Fibroblast of lung (primary cell): ENCODE data around the gene ABCD1. TPM values are rescaled to one million over a fixed set of nuclear protein-coding genes. Genes with fewer than 3 reads are reported as not detected.

ENCODE experiments used
- DNase-seq, 2 donors: peaks; one replicate each; pipeline versions ENCODE4 v3.0.0 to v3.0.0-alpha.2; 2010; ENCODE audit warnings: low read depth in 2 of 2
- H2AFZ ChIP-seq: 2 replicates; pipeline ENCODE4 v1.5.1; 2012; ENCODE audit warnings: low read length, control low read depth, inconsistent platforms
- H3K27ac ChIP-seq: 2 replicates; pipeline ENCODE4 v1.5.1; 2011; ENCODE audit warnings: low read length, control low read depth; ENCODE audit not compliant: insufficient read depth
- H3K27me3 ChIP-seq: 2 replicates; pipeline ENCODE4 v1.5.1; 2011; ENCODE audit warnings: mild to moderate bottlenecking, low read length; ENCODE audit not compliant: control insufficient read depth, insufficient read depth
- H3K36me3 ChIP-seq: 2 replicates; pipeline ENCODE4 v1.5.1; 2011; ENCODE audit warnings: low read length; ENCODE audit not compliant: control insufficient read depth, insufficient read depth
- H3K4me1 ChIP-seq: 2 replicates; pipeline ENCODE4 v1.5.1; 2011; ENCODE audit warnings: low read length; ENCODE audit not compliant: control insufficient read depth, insufficient read depth; ENCODE audit errors: extremely low read depth
- H3K4me2 ChIP-seq: 2 replicates; pipeline ENCODE4 v1.5.1; 2011; ENCODE audit warnings: low read length, control low read depth; ENCODE audit not compliant: insufficient read depth; ENCODE audit errors: extremely low read depth
- H3K4me3 ChIP-seq, 4 experiments: fragments of 200-600 bp in 1 of 4; sonication (generic) in 1 of 4; replicated peaks in 1 of 4; 2 replicates each; pipeline ENCODE4 v1.5.1; 2011 to 2016; ENCODE audit warnings: low read length in 4 of 4, low read depth in 3 of 4, mild to moderate bottlenecking in 3 of 4, control low read depth in 2 of 4, inconsistent platforms in 1 of 4, mixed read lengths in 1 of 4; ENCODE audit not compliant: insufficient read depth in 1 of 4; ENCODE audit errors: control extremely low read depth in 1 of 4
- H3K79me2 ChIP-seq: 2 replicates; pipeline ENCODE4 v1.5.1; 2012; ENCODE audit warnings: mild to moderate bottlenecking, low read length, inconsistent platforms; ENCODE audit not compliant: control insufficient read depth, insufficient read depth
- H3K9ac ChIP-seq: 2 replicates; pipeline ENCODE4 v1.5.1; 2011; ENCODE audit warnings: mild to moderate bottlenecking, low read length, control low read depth; ENCODE audit not compliant: insufficient read depth
- H3K9me3 ChIP-seq: 2 replicates; pipeline ENCODE4 v1.5.1; 2012; ENCODE audit warnings: low read depth, low read length; ENCODE audit not compliant: control insufficient read depth, insufficient read depth
- H4K20me1 ChIP-seq: 2 replicates; pipeline ENCODE4 v1.5.1; 2011; ENCODE audit warnings: low read length; ENCODE audit not compliant: control insufficient read depth, insufficient read depth; ENCODE audit errors: extremely low read depth
- CTCF ChIP-seq, 2 donors: IDR thresholded peaks in 1 of 2; conservative IDR thresholded peaks in 1 of 2; 1 replicate in 1 of 2; 2 replicates in 1 of 2; pipeline ENCODE4 v1.5.1; 2011 to 2012; ENCODE audit warnings: low read length in 2 of 2, control low read depth in 1 of 2, inconsistent platforms in 1 of 2, low read depth in 1 of 2, mild to moderate bottlenecking in 1 of 2
- EZH2 ChIP-seq: IDR thresholded peaks from 2 replicates; pipeline ENCODE4 v1.5.1; 2012; ENCODE audit warnings: low read length, control low read depth, mild to moderate bottlenecking; ENCODE audit errors: missing control alignments
- polyA plus RNA-seq, 2 donors: library from polyadenylated mRNA; depleted of rRNA in 1 of 2; stranded (reverse) in 1 of 2; unstranded in 1 of 2; fragments of >200 nt; gene quantifications; 2 replicates each; pipeline ENCODE4 v1.2.1, GENCODE V29; 2011 to 2012; ENCODE audit warnings: missing spikeins in 1 of 2
- total RNA-seq: library from RNA; depleted of rRNA; stranded (reverse); fragments of >200 nt; gene quantifications from 2 replicates; pipeline ENCODE4 v1.2.1, GENCODE V29; 2014

ABCD1 gene
- total and polyA plus RNA-seq, 2 donors (not counting 1 experiment from before 2014, with no cell fraction given): 4.0 to 12.7 TPM

GRCh38 chrX:153773741-153774575 is 49.3 kb downstream of the ABCD1 start:
- Histone ChIP-seq H3K36me3 (no peaks in the 10 kb centered on the region), H3K79me2 (no peaks in the 10 kb centered on the region), H3K4me2 (no peak overlapping the region), H3K9ac (no peak overlapping the region), H4K20me1 (no peaks in the 10 kb centered on the region), H3K4me3 (no peak overlapping the region), H2AFZ (no peak overlapping the region), H3K9me3 (no peaks in the 10 kb centered on the region), H3K27ac (no peak overlapping the region), H3K27me3 (no peaks in the 10 kb centered on the region), H3K4me1 (no peaks in the 10 kb centered on the region)
- no peak for TF ChIP-seq EZH2
- no peak for TF ChIP-seq CTCF (conservative IDR thresholded peaks at IDR 0.05 in 1 of 2, IDR thresholded peaks at IDR 0.05 in 1 of 2; ENCODE audit: low read depth in 1 of 2, low read length in 2 of 2)
- DNase-seq: no peak

GRCh38 chrX:153774576-153775292 is 50.1 kb downstream of the ABCD1 start:
- DNase-seq: no peak
- H3K4me2 ChIP-seq: no peak overlapping the region
- H4K20me1 ChIP-seq: no peaks in the 10 kb centered on the region
- no peaks in the 10 kb centered on the region for H3K27me3 ChIP-seq
- H3K9ac ChIP-seq: no peak overlapping the region
- no peaks in the 10 kb centered on the region for H3K79me2 ChIP-seq
- H3K36me3 ChIP-seq: no peaks in the 10 kb centered on the region
- H3K4me1 ChIP-seq: no peaks in the 10 kb centered on the region
- no peak overlapping the region for H3K27ac ChIP-seq
- no peak overlapping the region for H2AFZ ChIP-seq
- no peaks in the 10 kb centered on the region for H3K9me3 ChIP-seq
- TF ChIP-seq EZH2 (no peak), CTCF (conservative IDR thresholded peaks at IDR 0.05 in 1 of 2, IDR thresholded peaks at IDR 0.05 in 1 of 2; ENCODE audit: low read depth in 1 of 2, low read length in 2 of 2) (no peak)
- H3K4me3 ChIP-seq: no peak overlapping the region

GRCh38 chrX:153775293-153776119 is 50.9 kb downstream of the ABCD1 start:
- Histone ChIP-seq H3K9ac (no peak overlapping the region), H3K79me2 (no peaks in the 10 kb centered on the region), H3K36me3 (no peaks in the 10 kb centered on the region), H3K4me1 (no peaks in the 10 kb centered on the region), H3K27me3 (no peaks in the 10 kb centered on the region), H3K4me3 (no peak overlapping the region), H3K4me2 (no peak overlapping the region), H3K27ac (no peak overlapping the region), H3K9me3 (no peaks in the 10 kb centered on the region), H4K20me1 (no peaks in the 10 kb centered on the region), H2AFZ (no peak overlapping the region)
- TF ChIP-seq CTCF (conservative IDR thresholded peaks at IDR 0.05 in 1 of 2, IDR thresholded peaks at IDR 0.05 in 1 of 2; ENCODE audit: low read depth in 1 of 2, low read length in 2 of 2): no peak
- TF ChIP-seq EZH2: no peak
- no peak for DNase-seq
